GM12892 (cell line): ENCODE data around the gene TMEM97. TPM values are rescaled to one million over a fixed set of nuclear protein-coding genes. Genes with fewer than 3 reads are reported as not detected.
A peak's percentile ranks its signal among the peaks of the same experiment; 100 is the strongest.
"Not testable (repeated sequence)": the region's sequence is repeated elsewhere in the genome, so short reads cannot be mapped to it uniquely, and the experiment has no call there.

Experiments used
- DNase-seq: peaks from one replicate; pipeline ENCODE4 v3.0.0; 2011; ENCODE audit not compliant: insufficient read length
- FAIRE-seq: peaks from 2 replicates; lab custom pipeline; 2011; peaks lifted over from hg19 to GRCh38; lab: Jason Lieb, UNC
- POLR2A ChIP-seq: IDR thresholded peaks from 2 replicates; pipeline ENCODE4 v1.6.1; 2011; ENCODE audit warnings: low read depth, low read length, control low read depth
- POLR2AphosphoS5 ChIP-seq: IDR thresholded peaks from 2 replicates; pipeline ENCODE4 v1.6.1; 2011; ENCODE audit warnings: low read depth, low read length, control low read depth
- TAF1 ChIP-seq: IDR thresholded peaks from 2 replicates; pipeline ENCODE4 v1.6.1; 2011; ENCODE audit warnings: low read depth, mild to moderate bottlenecking, control low read depth, low read length, borderline replicate concordance
- polyA plus RNA-seq: library from polyadenylated mRNA; unstranded; fragments of >200 nt; gene quantifications from one replicate; pipeline ENCODE4 v1.2.1, GENCODE V29; 2012; ENCODE audit warnings: missing spikeins, inconsistent platforms; ENCODE audit not compliant: missing spikeins

Gene TMEM97
- polyA plus RNA-seq = 35.2 TPM

GRCh38 chr17:28318759-28319597 lies at the start of gene TMEM97:
Gene TMEM97 (plus strand): TSS chr17:28319200. CDS start chr17:28319240, 40 bp downstream.
- FAIRE-seq (peak; percentile 96), DNase-seq (peak; percentile 94)
- TF ChIP-seq POLR2A = peak; percentile 84
- peak; percentile 32 for TF ChIP-seq TAF1
- TF ChIP-seq POLR2AphosphoS5 = peak; percentile 81

- TF ChIP-seq TAF1 = no peak
- FAIRE-seq (no peak), DNase-seq (no peak)
Measured at GRCh38 chr17:28270055-28270454, 48.9 kb upstream of the TMEM97 start.

- DNase-seq (no peak), FAIRE-seq (no peak)
- TF ChIP-seq POLR2AphosphoS5 (no peak), POLR2A (no peak)
Measured at GRCh38 chr17:28270926-28271325, 48.1 kb upstream of the TMEM97 start.

GRCh38 chr17:28271431-28271830 lies 47.6 kb upstream of the TMEM97 start:
- DNase-seq = no peak

GRCh38 chr17:28272166-28272565 lies 46.8 kb upstream of the TMEM97 start:
- DNase-seq = no peak
- TF ChIP-seq TAF1 (no peak), POLR2A (no peak), POLR2AphosphoS5 (no peak)
- FAIRE-seq = no peak

More at GRCh38 chr17:28271431-28271830, 47.6 kb upstream of the TMEM97 start:
- TF ChIP-seq POLR2A (no peak), POLR2AphosphoS5 (no peak), TAF1 (no peak)
- no peak for FAIRE-seq

- not testable (repeated sequence) for DNase-seq, FAIRE-seq
Measured at GRCh38 chr17:28273341-28273740, 45.7 kb upstream of the TMEM97 start.

- FAIRE-seq (no peak), DNase-seq (no peak)
- TF ChIP-seq POLR2AphosphoS5 (no peak), TAF1 (no peak), POLR2A (no peak)
Measured at GRCh38 chr17:28274591-28275265, 44.3 kb upstream of the TMEM97 start.

GRCh38 chr17:28276011-28276410 lies 43.0 kb upstream of the TMEM97 start:
- TF ChIP-seq TAF1 = no peak
- TF ChIP-seq POLR2A = no peak
- no peak for TF ChIP-seq POLR2AphosphoS5
- FAIRE-seq (no peak), DNase-seq (no peak)

- TF ChIP-seq TAF1 = no peak
- no peak for FAIRE-seq
- DNase-seq = no peak
Measured at GRCh38 chr17:28279411-28279810, 39.6 kb upstream of the TMEM97 start.

- TF ChIP-seq POLR2A (no peak), TAF1 (no peak), POLR2AphosphoS5 (no peak)
- FAIRE-seq (no peak), DNase-seq (no peak)
Measured at GRCh38 chr17:28280826-28281225, 38.2 kb upstream of the TMEM97 start.

GRCh38 chr17:28282596-28282995 lies 36.4 kb upstream of the TMEM97 start:
- TF ChIP-seq POLR2A (no peak), POLR2AphosphoS5 (no peak), TAF1 (no peak)
- FAIRE-seq (no peak), DNase-seq (no peak)

GRCh38 chr17:28285965-28286364 lies 33.0 kb upstream of the TMEM97 start:
- FAIRE-seq (no peak), DNase-seq (no peak)
- no peak for TF ChIP-seq TAF1
- no peak for TF ChIP-seq POLR2A
- no peak for TF ChIP-seq POLR2AphosphoS5
